H9 (cell line): Measurements from ENCODE around the gene ISOC1. TPM values are rescaled to one million over a fixed set of nuclear protein-coding genes. Genes with fewer than 3 reads are reported as not detected.

Source experiments
- DNase-seq: peaks from one replicate; pipeline ENCODE4 v3.0.0-alpha.2; 2017
- H2AFZ ChIP-seq: one replicate; pipeline ENCODE4 v1.6.1; 2013; ENCODE audit warnings: mild to moderate bottlenecking, low read length, control low read depth, moderate library complexity
- H2AK5ac ChIP-seq: 2 replicates; pipeline ENCODE4 v1.6.1; 2013; ENCODE audit warnings: low read length, control low read depth, mixed read lengths; ENCODE audit not compliant: insufficient read length
- H2BK120ac ChIP-seq: one replicate; pipeline ENCODE4 v1.6.1; 2013; ENCODE audit warnings: low read depth, mild to moderate bottlenecking, low read length, control low read depth, inconsistent platforms; ENCODE audit not compliant: poor library complexity, severe bottlenecking
- H2BK12ac ChIP-seq: 2 replicates; pipeline ENCODE4 v1.6.1; 2013; ENCODE audit warnings: low read length, control low read depth, mixed read lengths, low read depth; ENCODE audit not compliant: insufficient read length
- H2BK15ac ChIP-seq: 2 replicates; pipeline ENCODE4 v1.6.1; 2013; ENCODE audit warnings: low read depth, low read length, control low read depth
- H2BK20ac ChIP-seq: one replicate; pipeline ENCODE4 v1.6.1; 2013; ENCODE audit warnings: low read depth, mild to moderate bottlenecking, low read length, control low read depth, inconsistent platforms; ENCODE audit not compliant: poor library complexity, severe bottlenecking
- H2BK5ac ChIP-seq: 2 replicates; pipeline ENCODE4 v1.6.1; 2013; ENCODE audit warnings: low read length, control low read depth, mixed read lengths; ENCODE audit not compliant: insufficient read length
- H3K14ac ChIP-seq: 2 replicates; pipeline ENCODE4 v1.6.1; 2013; ENCODE audit warnings: low read length, control low read depth; ENCODE audit not compliant: insufficient read depth
- H3K18ac ChIP-seq: 2 replicates; pipeline ENCODE4 v1.6.1; 2013; ENCODE audit warnings: low read depth, mild to moderate bottlenecking, mixed read lengths, low read length, control low read depth; ENCODE audit not compliant: insufficient read length
- H3K23ac ChIP-seq: 2 replicates; pipeline ENCODE4 v1.6.1; 2013; ENCODE audit warnings: low read length, control low read depth, mixed read lengths, low read depth; ENCODE audit not compliant: insufficient read length
- H3K23me2 ChIP-seq: 2 replicates; pipeline ENCODE4 v1.6.1; 2013; ENCODE audit warnings: low read depth, mild to moderate bottlenecking, mixed read lengths, low read length, control low read depth; ENCODE audit not compliant: insufficient read length, poor library complexity, severe bottlenecking
- H3K27ac ChIP-seq: 2 replicates; pipeline ENCODE4 v1.5.1; 2013; ENCODE audit warnings: low read length, control low read depth, mixed read lengths, low read depth; ENCODE audit not compliant: insufficient read length
- H3K27me3 ChIP-seq: 2 replicates; pipeline ENCODE4 v1.6.1; 2013; ENCODE audit warnings: low read length, control low read depth, inconsistent platforms; ENCODE audit not compliant: insufficient read depth
- H3K4ac ChIP-seq: 2 replicates; pipeline ENCODE4 v1.6.1; 2013; ENCODE audit warnings: low read depth, mild to moderate bottlenecking, control low read depth, inconsistent platforms, low read length, moderate library complexity
- H3K4me1 ChIP-seq: 2 replicates; pipeline ENCODE4 v1.6.1; 2013; ENCODE audit warnings: low read length, control low read depth, inconsistent platforms; ENCODE audit not compliant: insufficient read depth
- H3K4me2 ChIP-seq: 2 replicates; pipeline ENCODE4 v1.6.1; 2013; ENCODE audit warnings: low read length, control low read depth, mixed read lengths; ENCODE audit not compliant: insufficient read length, insufficient read depth
- H3K56ac ChIP-seq: 2 replicates; pipeline ENCODE4 v1.6.1; 2013; ENCODE audit warnings: low read depth, mild to moderate bottlenecking, mixed read lengths, low read length, control low read depth; ENCODE audit not compliant: insufficient read length
- H3K79me1 ChIP-seq: 2 replicates; pipeline ENCODE4 v1.6.1; 2013; ENCODE audit warnings: low read depth, mild to moderate bottlenecking, moderate library complexity, low read length, control low read depth, inconsistent platforms; ENCODE audit not compliant: insufficient read depth, poor library complexity, severe bottlenecking
- H3K79me2 ChIP-seq: 2 replicates; pipeline ENCODE4 v1.6.1; 2013; ENCODE audit warnings: low read length, control low read depth, inconsistent platforms; ENCODE audit not compliant: insufficient read depth
- H3K9ac ChIP-seq: 2 replicates; pipeline ENCODE4 v1.6.1; 2013; ENCODE audit warnings: low read length, control low read depth, mixed read lengths; ENCODE audit not compliant: insufficient read length; ENCODE audit errors: extremely low read depth
- H3K9me3 ChIP-seq: one replicate; pipeline ENCODE4 v1.6.1; 2013; ENCODE audit warnings: low read depth, low read length, inconsistent platforms; ENCODE audit not compliant: control insufficient read depth
- H3T11ph ChIP-seq: one replicate; pipeline ENCODE4 v1.6.1; 2013; ENCODE audit warnings: mild to moderate bottlenecking, low read length, control low read depth, inconsistent platforms
- H4K20me1 ChIP-seq: one replicate; pipeline ENCODE4 v1.6.1; 2013; ENCODE audit not compliant: control insufficient read depth, insufficient read length, insufficient read depth
- H4K5ac ChIP-seq: 2 replicates; pipeline ENCODE4 v1.6.1; 2013; ENCODE audit warnings: low read depth, mild to moderate bottlenecking, mixed read lengths, low read length, control low read depth; ENCODE audit not compliant: insufficient read length
- H4K8ac ChIP-seq: replicated peaks from 2 replicates; pipeline ENCODE4 v1.6.1; 2013; ENCODE audit warnings: low read length, control low read depth, mixed read lengths, low read depth; ENCODE audit not compliant: insufficient read length
- H4K91ac ChIP-seq: 2 replicates; pipeline ENCODE4 v1.6.1; 2013; ENCODE audit warnings: low read depth, mild to moderate bottlenecking, moderate library complexity, mixed read lengths, low read length, control low read depth; ENCODE audit not compliant: insufficient read length
- H3K27ac Mint-ChIP-seq, 3 experiments: 2 replicates in 2 of 3; 3 replicates in 1 of 3; pipeline ENCODE4 v1.8.0; 2020 to 2021; ENCODE audit warnings: mixed read lengths in 3 of 3, mild to moderate bottlenecking in 1 of 3, moderate library complexity in 1 of 3
- H3K27me3 Mint-ChIP-seq: 2 replicates; pipeline ENCODE4 v1.8.0; 2021; ENCODE audit warnings: low read depth, mild to moderate bottlenecking, moderate library complexity, mixed read lengths
- H3K36me3 Mint-ChIP-seq, 3 experiments: 2 replicates in 2 of 3; 3 replicates in 1 of 3; pipeline ENCODE4 v1.8.0; 2020 to 2021; ENCODE audit warnings: low read depth in 3 of 3, mixed read lengths in 3 of 3; ENCODE audit not compliant: insufficient read depth in 1 of 3
- H3K4me1 Mint-ChIP-seq, 2 experiments: 2 replicates each; pipeline ENCODE4 v1.8.0; 2020; ENCODE audit warnings: mixed read lengths in 2 of 2
- H3K4me3 Mint-ChIP-seq, 2 experiments: 2 replicates in 1 of 2; 3 replicates in 1 of 2; pipeline ENCODE4 v1.8.0; 2020 to 2021; ENCODE audit warnings: mild to moderate bottlenecking in 2 of 2, mixed read lengths in 2 of 2, moderate library complexity in 1 of 2
- H3K9me3 Mint-ChIP-seq, 2 experiments: 2 replicates in 1 of 2; 3 replicates in 1 of 2; pipeline ENCODE4 v1.8.0; 2020; ENCODE audit warnings: mild to moderate bottlenecking in 2 of 2, mixed read lengths in 2 of 2, moderate library complexity in 1 of 2
- CTCF ChIP-seq: fragments of 200-600 bp; sonication (generic); conservative IDR thresholded peaks from 3 replicates; pipeline ENCODE4 v1.8.0; 2021; ENCODE audit warnings: antibody characterized with exemption, mild to moderate bottlenecking
- WGBS: extraction: QIAGEN DNeasy Blood & Tissue Kit; methylation state at CpG from one replicate; pipeline ENCODE4 v1.1.7; 2013; ENCODE audit warnings: missing lambda C conversion rate, low lambda C conversion rate, mixed read lengths; ENCODE audit not compliant: insufficient read length; ENCODE audit errors: extremely low coverage; 5-methylcytosine and 5-hydroxymethylcytosine counted together
- total RNA-seq: library from RNA; stranded (reverse); gene quantifications from 2 replicates; pipeline ENCODE4 v1.2.1, GENCODE V29; 2021

Gene ISOC1
- total RNA-seq, 1 experiment from 2014 or later: 23.0 TPM

DNA sequence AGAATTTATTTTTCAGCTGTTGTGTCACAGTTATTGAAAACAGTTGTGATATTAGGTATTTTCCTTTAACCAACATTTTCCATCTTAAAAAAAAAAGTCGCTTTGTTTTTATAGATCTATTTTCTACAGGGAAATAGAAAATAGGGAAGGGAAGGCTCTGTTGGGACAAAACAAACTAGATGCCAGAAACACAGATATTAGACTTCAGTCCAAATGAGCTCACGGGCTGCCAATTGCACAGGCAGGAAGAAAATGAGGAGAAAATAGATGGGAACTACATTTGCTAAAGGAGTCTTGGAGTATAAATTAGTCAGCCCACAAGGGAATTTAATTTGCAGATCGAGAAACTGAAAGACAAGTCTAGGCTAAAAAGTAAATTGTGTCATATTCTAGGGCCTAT lies 21.4 kb upstream of the ISOC1 start:
- no peak overlapping the region for H3K23ac ChIP-seq
- no peak overlapping the region for H3K4me3 Mint-ChIP-seq
- H2BK12ac ChIP-seq: no peak overlapping the region
- H2BK5ac ChIP-seq: no peak overlapping the region
- no peak for TF ChIP-seq CTCF
- H3K9me3 Mint-ChIP-seq: no peaks in the 10 kb centered on the region
- no peaks in the 10 kb centered on the region for H3K27me3 Mint-ChIP-seq
- no peaks in the 10 kb centered on the region for H3K23me2 ChIP-seq
- no peak overlapping the region for H4K91ac ChIP-seq
- H2BK120ac ChIP-seq: no peak overlapping the region
- no CpG with 5 or more reads among the region's 3 CpGs for WGBS
- no peaks in the 10 kb centered on the region for H3K36me3 Mint-ChIP-seq
- H2AFZ ChIP-seq: no peak overlapping the region
- H3K4me1 ChIP-seq: no peaks in the 10 kb centered on the region
- no peak overlapping the region for H3K4me2 ChIP-seq
- H2BK15ac ChIP-seq: no peak overlapping the region
- H4K5ac ChIP-seq: no peak overlapping the region
- no peak overlapping the region for H3K4ac ChIP-seq
- H3K18ac ChIP-seq: no peak overlapping the region
- H2AK5ac ChIP-seq: no peak overlapping the region
- H3K9me3 ChIP-seq: no peaks in the 10 kb centered on the region
- no peak overlapping the region for H3K56ac ChIP-seq
- no peaks in the 10 kb centered on the region for H3K79me2 ChIP-seq
- no peaks in the 10 kb centered on the region for H3K27me3 ChIP-seq
- DNase-seq: no peak
- H3K79me1 ChIP-seq: no peaks in the 10 kb centered on the region
- no peaks in the 10 kb centered on the region for H4K20me1 ChIP-seq
- no peak overlapping the region for H3K27ac Mint-ChIP-seq
- no peak overlapping the region for H3K9ac ChIP-seq
- H3T11ph ChIP-seq: no peak overlapping the region
- H4K8ac ChIP-seq: no peak overlapping the region
- H3K14ac ChIP-seq: no peak overlapping the region
- H2BK20ac ChIP-seq: no peak overlapping the region
- no peaks in the 10 kb centered on the region for H3K4me1 Mint-ChIP-seq
- H3K27ac ChIP-seq: no peak overlapping the region
